Neural crest cell (in vitro differentiated cells): ENCODE measurements around the gene KRTCAP2. TPM values are rescaled to one million over a fixed set of nuclear protein-coding genes. Genes with fewer than 3 reads are reported as not detected.
A peak's percentile ranks its signal among the peaks of the same experiment; 100 is the strongest.

ENCODE experiments used
- DNase-seq: peaks from one replicate; pipeline ENCODE4 v3.0.0; 2021; ENCODE audit warnings: low read depth, mixed read lengths, low spot score
- H3K27ac Mint-ChIP-seq: one replicate; pipeline ENCODE4 v1.8.0; 2021; ENCODE audit warnings: mild to moderate bottlenecking, mixed read lengths; ENCODE audit not compliant: unreplicated experiment
- H3K27me3 Mint-ChIP-seq: 2 replicates; pipeline ENCODE4 v1.8.0; 2021; ENCODE audit warnings: low read depth, mild to moderate bottlenecking, mixed read lengths
- H3K36me3 Mint-ChIP-seq: 2 replicates; pipeline ENCODE4 v1.8.0; 2021; ENCODE audit warnings: low read depth, mild to moderate bottlenecking, mixed read lengths
- H3K4me1 Mint-ChIP-seq: 2 replicates; pipeline ENCODE4 v1.8.0; 2021; ENCODE audit warnings: mixed read lengths
- H3K4me3 Mint-ChIP-seq: one replicate; pipeline ENCODE4 v1.8.0; 2021; ENCODE audit warnings: mild to moderate bottlenecking, mixed read lengths
- H3K9me3 Mint-ChIP-seq: 2 replicates; pipeline ENCODE4 v1.8.0; 2021; ENCODE audit warnings: mixed read lengths
- CTCF ChIP-seq: fragments of 200-600 bp; sonication (generic); conservative IDR thresholded peaks from 2 replicates; pipeline ENCODE4 v1.5.0; 2021; ENCODE audit warnings: antibody characterized with exemption, mild to moderate bottlenecking
- total RNA-seq: library from RNA; stranded (reverse); gene quantifications from 2 replicates; pipeline ENCODE4 v1.2.1, GENCODE V29; 2021

Gene KRTCAP2
- total RNA-seq, 1 donor from 2014 or later, result 125 TPM

DNA sequence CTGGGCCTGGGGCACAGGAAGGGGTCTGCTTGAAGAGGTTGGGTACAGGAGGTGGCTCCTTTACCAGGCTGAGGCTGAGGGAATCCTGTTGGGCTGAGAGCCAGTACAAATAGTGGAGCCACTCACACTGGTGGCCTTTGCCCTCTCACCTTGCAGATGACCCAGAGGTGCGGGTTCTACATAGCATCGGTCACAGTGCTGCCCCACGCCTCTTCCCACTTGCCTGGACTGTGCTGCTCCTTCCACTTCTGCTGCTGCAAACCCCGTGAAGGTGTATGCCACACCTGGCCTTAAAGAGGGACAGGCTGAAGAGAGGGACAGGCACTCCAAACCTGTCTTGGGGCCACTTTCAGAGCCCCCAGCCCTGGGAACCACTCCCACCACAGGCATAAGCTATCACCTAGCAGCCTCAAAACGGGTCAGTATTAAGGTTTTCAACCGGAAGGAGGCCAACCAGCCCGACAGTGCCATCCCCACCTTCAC, 39.3 kb downstream of the KRTCAP2 start:
- no peak overlapping the region for H3K27ac Mint-ChIP-seq
- DNase-seq, result no peak
- H3K4me3 Mint-ChIP-seq, result peak overlapping the region; percentile 99
- H3K9me3 Mint-ChIP-seq, result no peaks in the 10 kb centered on the region
- no peak for TF ChIP-seq CTCF
- peaks cover 2% of the 10 kb centered on the region for H3K36me3 Mint-ChIP-seq
- peaks cover 60% of the 10 kb centered on the region for H3K4me1 Mint-ChIP-seq
- peaks cover 38% of the 10 kb centered on the region for H3K27me3 Mint-ChIP-seq

GRCh38 chr1:155131856-155132255, 41.2 kb downstream of the KRTCAP2 start:
- Mint-ChIP-seq H3K4me1 (peaks cover 60% of the 10 kb centered on the region), H3K27ac (no peak overlapping the region), H3K27me3 (peaks cover 58% of the 10 kb centered on the region), H3K9me3 (no peaks in the 10 kb centered on the region), H3K36me3 (peaks cover 2% of the 10 kb centered on the region), H3K4me3 (peak overlapping the region; percentile 68)
- no peak for DNase-seq
- no peak for TF ChIP-seq CTCF

- H3K9me3 Mint-ChIP-seq, result no peaks in the 10 kb centered on the region
- no peak for TF ChIP-seq CTCF
Measured at GRCh38 chr1:155131285-155131684, 41.8 kb downstream of the KRTCAP2 start.

DNA sequence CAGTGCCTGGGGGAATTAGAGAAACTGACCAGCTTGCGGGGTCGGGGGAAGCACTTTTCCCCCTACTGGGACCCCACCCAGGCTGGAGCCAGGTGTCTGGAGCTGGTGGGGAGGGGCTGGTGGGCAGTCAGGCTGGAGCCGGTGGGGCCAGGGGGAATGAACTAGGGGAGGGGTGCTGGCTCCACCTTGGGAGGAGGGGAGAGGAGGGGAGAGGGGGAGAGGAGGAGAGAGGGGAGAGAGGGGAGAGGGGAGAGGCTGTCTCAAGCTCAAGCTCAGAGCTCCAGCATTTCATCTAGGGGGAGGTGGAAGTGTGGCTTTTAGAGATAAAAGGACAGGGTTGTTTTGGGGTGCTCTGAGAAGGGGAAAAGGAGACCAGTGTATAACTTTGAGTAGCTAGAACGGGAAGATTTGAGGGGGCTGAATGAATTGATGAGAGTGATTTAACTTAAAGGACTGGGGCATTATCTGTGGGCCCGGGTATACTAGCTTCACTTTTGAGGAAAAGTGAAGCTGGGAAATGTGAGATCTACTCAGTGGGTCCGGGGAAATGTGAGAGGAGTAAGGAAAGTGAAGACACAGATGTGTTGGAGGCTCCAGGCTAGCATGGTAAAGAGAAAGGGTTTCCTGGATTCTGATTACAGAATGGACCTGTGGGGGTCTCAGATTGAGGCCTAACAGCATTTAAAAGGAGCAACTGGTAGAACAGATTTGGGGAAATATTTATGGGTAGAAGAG, 42.7 kb downstream of the KRTCAP2 start:
- no peaks in the 10 kb centered on the region for H3K9me3 Mint-ChIP-seq
- peak overlapping the region; percentile 68 for H3K4me3 Mint-ChIP-seq
- H3K4me1 Mint-ChIP-seq, result peaks cover 55% of the 10 kb centered on the region
- H3K36me3 Mint-ChIP-seq, result no peaks in the 10 kb centered on the region
- no peak for DNase-seq
- H3K27me3 Mint-ChIP-seq, result peaks cover 71% of the 10 kb centered on the region
- TF ChIP-seq CTCF, result no peak
- no peak overlapping the region for H3K27ac Mint-ChIP-seq

More at GRCh38 chr1:155131285-155131684, 41.8 kb downstream of the KRTCAP2 start:
- H3K36me3 Mint-ChIP-seq, result peaks cover 2% of the 10 kb centered on the region
- no peak for DNase-seq
- H3K27me3 Mint-ChIP-seq, result peaks cover 64% of the 10 kb centered on the region
- H3K4me3 Mint-ChIP-seq, result peak overlapping the region; percentile 68
- H3K27ac Mint-ChIP-seq, result no peak overlapping the region
- peaks cover 57% of the 10 kb centered on the region for H3K4me1 Mint-ChIP-seq

- Mint-ChIP-seq H3K27ac (no peak overlapping the region), H3K4me3 (peak overlapping the region; percentile 77), H3K36me3 (no peaks in the 10 kb centered on the region), H3K4me1 (peaks cover 44% of the 10 kb centered on the region), H3K9me3 (no peaks in the 10 kb centered on the region), H3K27me3 (peaks cover 81% of the 10 kb centered on the region)
- TF ChIP-seq CTCF, result no peak
- no peak for DNase-seq
Measured at GRCh38 chr1:155128755-155129473, 44.2 kb downstream of the KRTCAP2 start.
